Right hindlimb (tissue), 1 donor: ENCODE data around the gene NKD1.

Source experiments
- DNase-seq: peaks from one replicate; pipeline ENCODE4 v3.0.0-alpha.2; 2018

The NKD1 gene

GRCh38 chr16:50634090-50634489 is 85.9 kb downstream of the NKD1 start:
- no peak for DNase-seq

- no peak for DNase-seq
Observed at GRCh38 chr16:50634947-50635346, 86.8 kb downstream of the NKD1 start.

- DNase-seq: no peak
Observed at GRCh38 chr16:50635505-50636392, 87.6 kb downstream of the NKD1 start.

- DNase-seq: no peak
Observed at GRCh38 chr16:50636753-50637374, 88.7 kb downstream of the NKD1 start.

- no peak for DNase-seq
Observed at GRCh38 chr16:50637716-50638602, 89.8 kb downstream of the NKD1 start.

GRCh38 chr16:50638816-50639670 is 90.8 kb downstream of the NKD1 start:
- no peak for DNase-seq

GRCh38 chr16:50640391-50640790 is 92.2 kb downstream of the NKD1 start:
- DNase-seq: no peak

GRCh38 chr16:50640919-50641817 is 93.0 kb downstream of the NKD1 start:
- no peak for DNase-seq

GRCh38 chr16:50641818-50642187 is 93.6 kb downstream of the NKD1 start:
- no peak for DNase-seq

GRCh38 chr16:50642349-50642748 is 94.2 kb downstream of the NKD1 start:
- no peak for DNase-seq

GRCh38 chr16:50643192-50643591 is 95.0 kb downstream of the NKD1 start:
- DNase-seq: no peak

GRCh38 chr16:50644245-50644644 is 96.0 kb downstream of the NKD1 start:
- no peak for DNase-seq

- peak; percentile 59 for DNase-seq
Observed at GRCh38 chr16:50644729-50645128, 96.5 kb downstream of the NKD1 start.

GRCh38 chr16:50645563-50646220 is 97.5 kb downstream of the NKD1 start:
- DNase-seq: peak; percentile 44

GRCh38 chr16:50646345-50646744 is 98.1 kb downstream of the NKD1 start:
- DNase-seq: no peak

GRCh38 chr16:50651835-50652438 is 103.7 kb downstream of the NKD1 start:
- no peak for DNase-seq

GRCh38 chr16:50652836-50653425 is 104.7 kb downstream of the NKD1 start:
- no peak for DNase-seq

- no peak for DNase-seq
Observed at GRCh38 chr16:50653633-50654519, 105.7 kb downstream of the NKD1 start.

- no peak for DNase-seq
Observed at GRCh38 chr16:50655558-50656055, 107.4 kb downstream of the NKD1 start.
